IPS DF 6.9 (cell line): Measurements from ENCODE around the gene OR2C3.
A peak's percentile ranks its signal among the peaks of the same experiment; 100 is the strongest.

ENCODE experiments used
- DNase-seq: peaks from one replicate; pipeline ENCODE4 v3.0.0-alpha.2; 2013; ENCODE audit warnings: low read depth, low spot score
- H3K27ac ChIP-seq: one replicate; pipeline ENCODE4 v1.5.1; 2013; ENCODE audit warnings: low read length, control low read depth
- H3K27me3 ChIP-seq: 2 replicates; pipeline ENCODE4 v1.6.1; 2013; ENCODE audit warnings: mild to moderate bottlenecking, low read length; ENCODE audit not compliant: control insufficient read depth, insufficient read depth
- H3K36me3 ChIP-seq: 2 replicates; pipeline ENCODE4 v1.6.1; 2013; ENCODE audit warnings: low read length; ENCODE audit not compliant: control insufficient read depth, insufficient read depth
- H3K4me1 ChIP-seq: 2 replicates; pipeline ENCODE4 v1.6.1; 2013; ENCODE audit warnings: low read length; ENCODE audit not compliant: control insufficient read depth, insufficient read depth
- H3K4me3 ChIP-seq: 2 replicates; pipeline ENCODE4 v1.5.1; 2013; ENCODE audit warnings: mild to moderate bottlenecking, low read length
- H3K9me3 ChIP-seq: 2 replicates; pipeline ENCODE4 v1.6.1; 2013; ENCODE audit warnings: low read length, inconsistent platforms; ENCODE audit not compliant: control insufficient read depth, insufficient read depth
- WGBS: extraction: QIAGEN DNeasy Blood & Tissue Kit; methylation state at CpG from one replicate; pipeline ENCODE4 v1.1.7; 2013; ENCODE audit warnings: mixed read lengths, missing lambda C conversion rate; ENCODE audit not compliant: insufficient read length, insufficient coverage; 5-methylcytosine and 5-hydroxymethylcytosine counted together

Gene OR2C3

GRCh38 chr1:247518613-247518891, 17.7 kb downstream of the OR2C3 start:
- Histone ChIP-seq H3K9me3 (no peaks in the 10 kb centered on the region; the same call in 1 of the 2 replicates), H3K36me3 (no peaks in the 10 kb centered on the region; the same call in 1 of the 2 replicates), H3K27me3 (no peaks in the 10 kb centered on the region), H3K27ac (no peak overlapping the region), H3K4me3 (no peak overlapping the region), H3K4me1 (no peaks in the 10 kb centered on the region)
- no peak for DNase-seq
- no CpG with 5 or more reads among the region's 19 CpGs for WGBS

GRCh38 chr1:247517795-247518612, 18.2 kb downstream of the OR2C3 start:
- no peak for DNase-seq
- Histone ChIP-seq H3K4me1 (no peaks in the 10 kb centered on the region), H3K27me3 (no peaks in the 10 kb centered on the region), H3K36me3 (no peaks in the 10 kb centered on the region; the same call in 1 of the 2 replicates), H3K9me3 (no peaks in the 10 kb centered on the region; the same call in 1 of the 2 replicates), H3K4me3 (no peak overlapping the region), H3K27ac (no peak overlapping the region)
- WGBS = no CpG with 5 or more reads among the region's 72 CpGs

- Histone ChIP-seq H3K4me1 (no peaks in the 10 kb centered on the region), H3K27me3 (no peaks in the 10 kb centered on the region), H3K27ac (no peak overlapping the region), H3K9me3 (no peaks in the 10 kb centered on the region), H3K4me3 (no peak overlapping the region), H3K36me3 (no peaks in the 10 kb centered on the region)
- WGBS = no CpG with 5 or more reads among the region's 3 CpGs
- DNase-seq = no peak
Observed at GRCh38 chr1:247506831-247507230, 29.4 kb downstream of the OR2C3 start.

- no peak overlapping the region for H3K4me3 ChIP-seq
- no CpG with 5 or more reads among the region's 3 CpGs for WGBS
- H3K27ac ChIP-seq = no peak overlapping the region
- DNase-seq = no peak
- no peaks in the 10 kb centered on the region for H3K9me3 ChIP-seq
- no peaks in the 10 kb centered on the region for H3K27me3 ChIP-seq
- H3K36me3 ChIP-seq = no peaks in the 10 kb centered on the region
- no peaks in the 10 kb centered on the region for H3K4me1 ChIP-seq
Observed at GRCh38 chr1:247500865-247501264, 35.4 kb downstream of the OR2C3 start.

DNA sequence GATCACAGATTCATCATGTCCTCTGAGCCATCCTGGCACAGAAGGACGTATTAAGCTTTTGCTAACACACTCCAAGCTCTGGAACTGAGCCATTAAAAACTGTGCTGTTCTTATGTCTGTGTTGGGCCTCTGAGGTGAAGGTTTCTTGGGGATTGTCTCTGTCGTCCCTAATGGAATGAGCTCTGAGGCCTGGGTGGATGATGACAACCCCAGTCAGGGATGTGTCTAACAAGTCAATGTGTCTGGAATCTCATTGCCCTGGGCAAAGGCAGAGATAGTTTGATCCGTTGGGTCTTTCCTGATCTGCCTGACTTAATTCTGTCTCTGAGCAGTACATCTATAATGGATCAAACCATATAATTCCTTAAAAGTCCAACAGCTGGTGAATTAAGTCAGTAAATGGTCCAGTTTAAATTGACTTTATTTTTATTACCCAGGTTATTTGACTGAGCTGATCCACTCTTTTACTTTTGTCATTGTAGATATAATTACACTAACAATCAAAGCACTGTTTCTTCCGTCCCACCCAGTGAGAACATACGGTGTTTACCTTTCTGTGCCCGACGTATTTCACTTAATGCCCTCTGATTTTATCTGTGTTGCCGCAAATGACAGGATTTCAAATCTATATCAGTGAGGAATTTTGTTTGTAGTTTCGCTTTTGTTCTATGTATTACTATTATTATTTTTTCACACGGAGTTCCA, 39.5 kb downstream of the OR2C3 start:
- no peaks in the 10 kb centered on the region for H3K4me1 ChIP-seq
- H3K36me3 ChIP-seq = no peaks in the 10 kb centered on the region
- DNase-seq = no peak
- H3K27ac ChIP-seq = no peak overlapping the region
- H3K4me3 ChIP-seq = no peak overlapping the region
- H3K9me3 ChIP-seq = no peaks in the 10 kb centered on the region
- no peaks in the 10 kb centered on the region for H3K27me3 ChIP-seq
- no CpG with 5 or more reads among the region's 10 CpGs for WGBS

DNA sequence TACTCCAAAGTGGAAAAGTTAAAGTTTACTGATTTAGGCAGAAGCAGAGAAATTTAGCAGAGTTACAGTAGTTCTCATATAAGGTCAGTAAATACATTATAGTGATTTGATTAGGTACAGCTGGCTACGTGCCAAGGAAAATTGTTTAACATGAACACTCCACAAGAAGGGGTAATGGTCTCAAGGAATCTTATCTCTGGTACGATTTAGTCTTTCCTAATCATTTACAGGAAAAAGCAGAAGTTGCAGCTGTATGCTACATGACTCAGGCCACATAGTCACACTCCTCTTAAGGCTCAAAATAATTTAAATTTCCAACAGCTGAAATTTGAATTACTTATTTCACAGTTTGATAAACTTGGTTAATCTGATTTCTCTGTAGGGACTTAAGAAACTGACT, 41.5 kb downstream of the OR2C3 start:
- H3K4me1 ChIP-seq = no peaks in the 10 kb centered on the region
- no peaks in the 10 kb centered on the region for H3K27me3 ChIP-seq
- H3K36me3 ChIP-seq = no peaks in the 10 kb centered on the region
- H3K9me3 ChIP-seq = no peaks in the 10 kb centered on the region
- no peak overlapping the region for H3K27ac ChIP-seq
- no peak for DNase-seq
- no peak overlapping the region for H3K4me3 ChIP-seq
- WGBS = no CpG with 5 or more reads among the region's 2 CpGs

DNA sequence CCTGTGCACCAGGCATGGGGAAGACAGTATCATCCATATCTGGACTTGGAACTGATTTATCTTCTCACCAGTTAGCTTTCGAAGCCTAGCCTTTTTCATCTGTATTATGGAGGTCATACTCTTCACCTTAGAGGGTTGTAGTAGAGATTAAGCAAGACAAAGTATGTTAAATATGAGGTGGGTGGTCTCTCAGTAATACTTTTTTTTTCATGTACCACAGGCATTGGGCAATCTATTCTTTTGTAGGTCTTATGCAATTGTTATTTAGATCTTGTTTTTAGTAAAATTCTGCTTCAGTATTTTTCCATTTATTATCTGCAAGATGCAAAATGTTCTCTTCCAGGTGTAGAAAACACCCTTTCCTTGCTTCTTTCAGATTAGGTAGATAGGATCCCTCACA, 43.1 kb downstream of the OR2C3 start:
- Histone ChIP-seq H3K27me3 (no peaks in the 10 kb centered on the region), H3K36me3 (no peaks in the 10 kb centered on the region), H3K27ac (no peak overlapping the region), H3K9me3 (no peaks in the 10 kb centered on the region), H3K4me3 (no peak overlapping the region), H3K4me1 (no peaks in the 10 kb centered on the region)
- DNase-seq = no peak
- WGBS = no CpG with 5 or more reads among the region's 1 CpG

GRCh38 chr1:247491328-247491727, 44.9 kb downstream of the OR2C3 start:
- Histone ChIP-seq H3K4me1 (no peaks in the 10 kb centered on the region), H3K27me3 (no peaks in the 10 kb centered on the region), H3K4me3 (no peak overlapping the region), H3K27ac (no peak overlapping the region), H3K9me3 (no peaks in the 10 kb centered on the region), H3K36me3 (no peaks in the 10 kb centered on the region)
- no peak for DNase-seq
- WGBS = no CpG with 5 or more reads among the region's 12 CpGs

DNA sequence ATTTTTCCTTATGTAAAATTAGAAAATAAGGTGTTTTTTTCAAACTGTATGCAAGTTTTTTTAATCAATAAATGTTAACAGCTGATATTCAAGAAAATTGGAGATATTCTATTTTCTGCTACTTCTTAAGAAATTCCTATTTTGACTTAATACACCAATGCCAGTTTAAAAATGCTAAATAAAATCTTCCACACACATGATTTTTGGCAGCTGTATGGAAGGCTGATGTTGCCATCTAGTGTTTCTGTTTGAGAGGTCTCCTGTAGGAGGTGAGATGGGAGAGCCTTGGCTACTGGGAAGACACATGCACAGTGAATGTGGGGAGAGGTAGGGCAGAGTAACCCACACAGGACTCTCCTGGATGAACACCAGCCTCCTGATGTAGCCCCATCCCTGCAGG, 49.2 kb downstream of the OR2C3 start:
- no peaks in the 10 kb centered on the region for H3K27me3 ChIP-seq
- H3K4me1 ChIP-seq = no peaks in the 10 kb centered on the region
- no peak overlapping the region for H3K27ac ChIP-seq
- H3K36me3 ChIP-seq = no peaks in the 10 kb centered on the region
- DNase-seq = peak; percentile 16
- H3K4me3 ChIP-seq = no peak overlapping the region
- H3K9me3 ChIP-seq = no peaks in the 10 kb centered on the region

DNA sequence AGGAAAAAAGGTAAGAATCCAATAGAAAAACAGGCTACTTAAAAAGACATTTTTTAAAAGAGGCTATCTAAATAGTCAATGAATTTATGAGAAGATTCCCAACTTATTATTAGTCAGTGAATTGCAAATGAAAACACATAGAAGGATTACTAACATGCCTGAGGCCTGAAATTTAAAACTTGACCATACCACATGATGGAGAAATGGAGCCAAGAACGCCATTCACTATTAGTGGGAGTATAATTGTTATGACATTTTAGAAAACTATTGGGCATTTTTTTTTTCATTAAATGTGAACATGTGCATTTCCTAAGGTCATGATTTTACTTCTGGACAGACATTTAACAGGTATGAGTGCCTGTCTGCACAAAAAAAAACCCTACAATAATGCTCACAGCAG, 53.5 kb downstream of the OR2C3 start:
- no peaks in the 10 kb centered on the region for H3K9me3 ChIP-seq
- WGBS = no CpG with 5 or more reads among the region's 1 CpG
- H3K4me1 ChIP-seq = no peaks in the 10 kb centered on the region
- no peak overlapping the region for H3K4me3 ChIP-seq
- no peaks in the 10 kb centered on the region for H3K36me3 ChIP-seq
- no peaks in the 10 kb centered on the region for H3K27me3 ChIP-seq
- H3K27ac ChIP-seq = no peak overlapping the region
- DNase-seq = no peak
